HG03095 (cell line): ENCODE measurements around the gene BPNT1.

Experiments used
- ATAC-seq: cut with Tn5 transposase; IDR thresholded peaks from one replicate; pipeline ENCODE4 v1.9.1; 2021; ENCODE audit warnings: moderate library complexity; ENCODE audit not compliant: unreplicated experiment

Gene BPNT1

DNA sequence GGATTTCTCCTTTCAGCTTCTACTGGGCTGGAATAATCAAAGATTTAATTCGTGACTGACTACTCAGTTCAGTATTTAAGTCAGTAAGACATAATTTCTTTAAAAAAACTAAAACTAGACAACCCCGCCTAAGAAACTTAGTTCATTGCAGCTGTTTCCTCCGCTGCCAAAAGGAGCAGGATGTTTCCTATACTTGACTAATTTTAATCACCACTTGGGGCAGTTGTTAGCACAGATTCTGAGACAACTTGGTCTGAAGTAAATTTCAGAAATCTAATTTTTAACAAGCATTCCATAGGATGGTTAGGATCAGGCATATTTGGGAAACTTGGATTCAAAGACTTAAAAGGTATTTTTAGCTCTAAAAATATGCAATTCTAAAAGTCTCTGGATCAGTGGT lies 77.3 kb downstream of the BPNT1 start:
- no peak for ATAC-seq

GRCh38 chr1:220011620-220012019 lies 78.0 kb downstream of the BPNT1 start:
- ATAC-seq, result no peak
